Heart left ventricle (tissue), 16 donors: ENCODE measurements around the gene OR6F1. TPM values are rescaled to one million over a fixed set of nuclear protein-coding genes. Genes with fewer than 3 reads are reported as not detected.
"Not testable (repeated sequence)": the region's sequence is repeated elsewhere in the genome, so short reads cannot be mapped to it uniquely, and the experiment has no call there.

Source experiments
- ATAC-seq, 4 donors: fragments of 200-7000 bp; cut with Tn5 transposase; one replicate each; pipeline ENCODE4 v1.9.1; 2020 to 2022; ENCODE audit warnings: moderate library complexity in 4 of 4, mild to moderate bottlenecking in 3 of 4, moderate number of reproducible peaks in 1 of 4
- DNase-seq, 5 donors: peaks; one replicate each; pipeline ENCODE4 v3.0.0-alpha.2; 2020
- H3K27ac ChIP-seq, 12 donors: fragments of 200-600 bp; sonication (generic) in 4 of 12; one replicate each; pipeline versions ENCODE4 v1.5.0 to v1.8.0; 2016 to 2022; ENCODE audit warnings: mild to moderate bottlenecking in 2 of 12
- H3K27me3 ChIP-seq, 9 donors: fragments of 200-600 bp; sonication (generic) in 2 of 9; one replicate each; pipeline versions ENCODE4 v1.5.1 to v1.8.0; 2016 to 2022; ENCODE audit warnings: mild to moderate bottlenecking in 3 of 9
- H3K36me3 ChIP-seq, 9 donors: fragments of 200-600 bp; sonication (generic) in 2 of 9; one replicate each; pipeline versions ENCODE4 v1.5.0 to v1.8.0; 2018 to 2022; ENCODE audit warnings: mild to moderate bottlenecking in 2 of 9
- H3K4me1 ChIP-seq, 12 donors: fragments of 200-600 bp; sonication (generic) in 4 of 12; one replicate each; pipeline versions ENCODE4 v1.5.0 to v1.8.0; 2016 to 2022; ENCODE audit warnings: mild to moderate bottlenecking in 3 of 12
- H3K4me3 ChIP-seq, 12 donors: fragments of 200-600 bp; sonication (generic) in 4 of 12; one replicate each; pipeline versions ENCODE4 v1.5.0 to v1.8.0; 2017 to 2022; ENCODE audit warnings: mild to moderate bottlenecking in 9 of 12, moderate library complexity in 4 of 12
- H3K9me3 ChIP-seq, 12 donors: fragments of 200-600 bp; sonication (generic) in 4 of 12; one replicate each; pipeline versions ENCODE4 v1.5.0 to v1.8.0; 2016 to 2022; ENCODE audit warnings: mild to moderate bottlenecking in 1 of 12
- POLR2A ChIP-seq, 2 donors: fragments of 450-650 bp; IDR thresholded peaks; one replicate each; pipeline ENCODE4 v1.6.1; 2017; ENCODE audit warnings: antibody characterized with exemption in 2 of 2, mild to moderate bottlenecking in 2 of 2, moderate library complexity in 2 of 2
- whole genome bisulfite sequencing, 4 donors: extraction: QIAGEN DNeasy Blood & Tissue Kit in 2 of 4; methylation state at CpG; one replicate each; pipeline versions ENCODE4 v1.1.5 to v1.1.7; 2013 to 2018; 5-methylcytosine and 5-hydroxymethylcytosine counted together
- intact Hi-C, 10 donors: fragments of 100-400 bp; cut with DNase I; formaldehyde crosslinking; loops; one replicate each; pipeline versions ENCODE4 v1.11.1 to v1.14.2; 2022
- polyA plus RNA-seq, 2 donors: library from polyadenylated mRNA; stranded (reverse); fragments of 200-250 nt; gene quantifications; one replicate each; pipeline ENCODE4 v1.2.3, GENCODE V29; 2013
- total RNA-seq, 9 donors: library from RNA; depleted of rRNA in 2 of 9; stranded (reverse); fragments of >200 nt in 2 of 9; fragmentation: NEBNext Ultra II Directional in 3 of 9; extraction: Animal tissue kit (Norgen Biotek cat#: 25700) in 3 of 9; gene quantifications; one replicate each; pipeline versions ENCODE4 v1.1.0 to v1.2.4, GENCODE V29; 2016 to 2023
- TF ChIP-seq, protein P1 (sequence below), 12 donors: fragments of 200-600 bp; sonication (generic) in 4 of 12; IDR thresholded peaks; one replicate each; pipeline versions ENCODE4 v1.5.0 to v1.8.0; 2018 to 2022; ENCODE audit warnings: antibody characterized with exemption in 12 of 12, mild to moderate bottlenecking in 5 of 12
- donor health status: ischemic (EF 13 %, LVEDD 7.1; RV severe dilation, severe dysfunction).
- donor health status: healthy with polysubstance abuse.
- donor health status: DM: no; HTN: yes; CAD: no.
- donor health status: DM: no; HTN: no; CAD: no.
- donor health status: ischemic (EF 25% LVEDD 6.9; RV normal size, moderate dysfunction).
- donor health status: ischemic (EF 25% LVEDD 5.7; RV mildly dilated, moderate dysfunction).
- donor health status: healthy.
- donor health status: DM: yes; HTN: yes; CAD: no.
- donor health status: ischemic (EF 35%, LVEDD 5.7; RV mildly dilated, moderate dysfunction).
- donor health status: nonischemic (EF 11% LVEDD 7.7; RV severe dilation, severe dysfunction).
- donor health status: DM: yes; HTN: yes; CAD: no.
- donor health status: PGD.
- donor health status: ischemic (EF 29% LVEDD 5.4; RV normal size, mild dysfunction).
- donor health status: nonischemic (EF 23%, LVEDD 6.1; RV moderate dilation, normal function).

The OR6F1 gene
- total and polyA plus RNA-seq, 11 donors: not detected

DNA sequence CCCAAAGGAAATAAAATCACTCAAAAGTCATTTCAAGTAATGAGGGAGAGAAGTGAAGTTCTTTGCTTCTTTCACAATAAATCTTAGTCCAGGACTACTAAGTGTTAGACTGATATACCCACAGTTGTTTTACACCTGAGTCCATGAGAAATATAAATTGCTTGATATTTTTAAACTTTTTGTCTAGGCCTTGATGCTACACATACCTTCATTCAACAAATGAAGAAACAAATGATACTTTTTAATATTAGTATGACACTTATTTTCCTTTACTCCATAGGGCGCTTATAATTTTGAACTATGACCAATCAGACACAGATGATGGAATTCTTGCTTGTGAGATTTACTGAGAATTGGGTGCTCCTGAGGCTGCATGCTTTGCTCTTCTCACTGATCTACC, 21.9 kb upstream of the OR6F1 start, which contains the start of gene OR14K1:
OR14K1 (plus strand) TSS at position 301 of the 400 bp plus-strand sequence; CDS start at position 301, 0 bp downstream.
- Histone ChIP-seq H3K27ac (no peak within 1 kb of the TSS), H3K27me3 (no peaks in the 10 kb centered on the region), H3K9me3 (no peaks in the 10 kb centered on the region), H3K36me3 (no peaks in the 10 kb centered on the region), H3K4me3 (no peak within 1 kb of the TSS), H3K4me1 (no peaks in the 10 kb centered on the region)
- ATAC-seq (no peak), DNase-seq (no peak)
- TF ChIP-seq, protein P1, sequence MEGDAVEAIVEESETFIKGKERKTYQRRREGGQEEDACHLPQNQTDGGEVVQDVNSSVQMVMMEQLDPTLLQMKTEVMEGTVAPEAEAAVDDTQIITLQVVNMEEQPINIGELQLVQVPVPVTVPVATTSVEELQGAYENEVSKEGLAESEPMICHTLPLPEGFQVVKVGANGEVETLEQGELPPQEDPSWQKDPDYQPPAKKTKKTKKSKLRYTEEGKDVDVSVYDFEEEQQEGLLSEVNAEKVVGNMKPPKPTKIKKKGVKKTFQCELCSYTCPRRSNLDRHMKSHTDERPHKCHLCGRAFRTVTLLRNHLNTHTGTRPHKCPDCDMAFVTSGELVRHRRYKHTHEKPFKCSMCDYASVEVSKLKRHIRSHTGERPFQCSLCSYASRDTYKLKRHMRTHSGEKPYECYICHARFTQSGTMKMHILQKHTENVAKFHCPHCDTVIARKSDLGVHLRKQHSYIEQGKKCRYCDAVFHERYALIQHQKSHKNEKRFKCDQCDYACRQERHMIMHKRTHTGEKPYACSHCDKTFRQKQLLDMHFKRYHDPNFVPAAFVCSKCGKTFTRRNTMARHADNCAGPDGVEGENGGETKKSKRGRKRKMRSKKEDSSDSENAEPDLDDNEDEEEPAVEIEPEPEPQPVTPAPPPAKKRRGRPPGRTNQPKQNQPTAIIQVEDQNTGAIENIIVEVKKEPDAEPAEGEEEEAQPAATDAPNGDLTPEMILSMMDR (IDR thresholded peaks at IDR 0.05): no peak
- no peak for TF ChIP-seq POLR2A (IDR thresholded peaks at IDR 0.05)
- intact Hi-C loops: loop anchor here in 1 of 10 donors (10.0 kb wide), 1 partner anchor 186 kb away; the partner anchor contains the start of genes OR2AJ1 and OR2T8
- 89 to 93% (median 91%) methylated on average over 1 of the region's 1 CpG for WGBS, 4 donors

DNA sequence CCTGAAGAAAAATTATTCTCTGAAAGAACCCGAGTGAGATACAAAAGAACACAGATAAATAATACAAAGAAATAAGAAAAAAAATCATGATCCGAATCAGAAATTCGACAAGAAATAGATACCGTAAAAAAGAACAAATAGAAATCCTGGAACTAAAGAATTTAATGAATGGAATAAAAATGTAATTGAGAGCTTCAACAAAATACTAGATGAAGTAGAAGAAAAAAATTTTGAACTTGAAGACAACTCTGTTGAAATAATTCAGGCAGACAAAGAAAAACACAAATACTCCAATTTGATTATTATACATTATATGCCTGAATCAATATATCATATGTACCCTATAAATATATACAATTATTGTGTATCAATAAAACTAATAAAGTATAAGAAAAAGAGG, 4.8 kb upstream of the OR6F1 start:
- H3K36me3 ChIP-seq: no peaks in the 10 kb centered on the region
- WGBS, 4 donors: 84 to 92% (median 90%) methylated on average over 4 of the region's 4 CpGs
- no peaks in the 10 kb centered on the region for H3K27me3 ChIP-seq
- peaks cover 0 to 30% (median 13%) of the 10 kb centered on the region in 12 donors for H3K9me3 ChIP-seq
- H3K27ac ChIP-seq: no peak overlapping the region
- ATAC-seq (no peak), DNase-seq (no peak)
- no peak for TF ChIP-seq POLR2A (IDR thresholded peaks at IDR 0.05)
- TF ChIP-seq, protein P1 (IDR thresholded peaks at IDR 0.05): no peak
- H3K4me3 ChIP-seq: no peak overlapping the region
- no peaks in the 10 kb centered on the region for H3K4me1 ChIP-seq
- intact Hi-C loops: no loop called here

DNA sequence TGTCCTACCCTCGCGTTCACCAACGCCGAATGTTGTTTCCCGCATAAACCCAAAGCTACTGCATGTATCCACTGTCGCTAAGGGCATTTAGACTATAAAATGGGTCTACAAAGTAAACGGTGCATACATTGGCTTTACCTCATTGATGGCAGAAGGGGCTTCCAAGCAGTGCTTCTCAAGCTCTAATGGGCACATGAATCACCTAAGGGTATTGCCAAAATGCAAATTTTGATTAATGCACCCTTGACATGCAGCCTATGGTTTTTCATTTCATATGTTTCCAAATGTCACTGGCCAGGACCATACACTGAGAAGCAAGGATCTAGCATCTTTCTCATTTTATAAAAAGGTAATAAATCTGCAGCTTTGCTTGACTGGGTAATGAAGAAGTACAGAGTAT, 2.7 kb downstream of the OR6F1 start:
- DNase-seq (no peak), ATAC-seq (no peak)
- no peaks in the 10 kb centered on the region for H3K4me1 ChIP-seq
- 80 to 96% (median 92%) methylated on average over 7 of the region's 7 CpGs for WGBS, 4 donors
- intact Hi-C loops: no loop called here
- TF ChIP-seq, protein P1 (IDR thresholded peaks at IDR 0.05): no peak
- TF ChIP-seq POLR2A (IDR thresholded peaks at IDR 0.05): no peak
- no peak overlapping the region for H3K4me3 ChIP-seq
- no peaks in the 10 kb centered on the region for H3K27me3 ChIP-seq
- H3K27ac ChIP-seq: no peak overlapping the region
- no peaks in the 10 kb centered on the region for H3K36me3 ChIP-seq
- no peaks in the 10 kb centered on the region for H3K9me3 ChIP-seq

DNA sequence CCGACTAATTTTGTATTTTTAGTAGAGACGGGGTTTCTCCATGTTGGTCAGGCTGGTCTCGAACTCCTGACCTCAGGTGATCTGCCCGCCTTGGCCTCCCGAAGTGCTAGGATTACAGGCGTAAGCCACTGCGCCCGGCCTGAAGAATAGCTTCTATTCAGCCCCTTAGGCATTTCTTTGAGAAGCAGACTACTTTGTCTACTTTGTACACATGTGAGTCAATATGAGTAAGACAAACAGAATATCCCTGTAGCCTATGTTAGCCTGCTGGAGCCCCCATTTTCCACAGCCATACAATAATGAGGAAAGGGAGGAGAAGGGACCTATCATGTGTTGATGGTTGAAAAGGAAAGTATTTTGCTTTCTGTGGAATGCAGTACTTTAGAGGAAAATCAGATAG, 5.8 kb downstream of the OR6F1 start:
- DNase-seq, intact Hi-C loops, H3K4me3 ChIP-seq, ATAC-seq, H3K36me3 ChIP-seq, H3K9me3 ChIP-seq, H3K27ac ChIP-seq, H3K4me1 ChIP-seq, H3K27me3 ChIP-seq: not testable (repeated sequence)
- 90 to 96% (median 93%) methylated on average over 8 of the region's 8 CpGs for WGBS, 4 donors

DNA sequence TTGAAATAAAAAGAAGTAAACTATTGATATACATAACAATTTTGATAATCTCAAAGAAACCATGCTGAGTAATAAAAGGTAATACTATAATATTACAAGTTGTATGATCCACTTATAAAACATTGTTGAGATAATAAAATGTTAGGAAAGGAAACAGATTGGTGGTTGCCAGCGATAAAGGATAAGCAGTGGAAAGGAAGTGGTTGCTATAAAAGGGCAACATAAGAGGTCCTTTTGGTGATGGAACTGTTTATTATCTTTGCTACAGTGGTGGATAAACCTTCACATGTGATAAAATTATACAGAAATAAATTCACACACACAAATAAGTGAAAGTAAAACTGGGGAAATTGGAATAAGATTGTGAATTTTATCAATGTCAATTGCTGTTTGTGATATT, 15.1 kb downstream of the OR6F1 start:
- TF ChIP-seq, protein P1 (IDR thresholded peaks at IDR 0.05): no peak
- TF ChIP-seq POLR2A (IDR thresholded peaks at IDR 0.05): no peak
- 62 to 72% (median 67%) methylated on average over 1 of the region's 1 CpG for WGBS, 4 donors
- Histone ChIP-seq H3K27me3 (no peaks in the 10 kb centered on the region), H3K9me3 (peaks cover 0 to 5% (median 0%) of the 10 kb centered on the region in 12 donors), H3K4me3 (no peak overlapping the region), H3K4me1 (no peaks in the 10 kb centered on the region), H3K36me3 (no peaks in the 10 kb centered on the region), H3K27ac (no peak overlapping the region)
- ATAC-seq (no peak), DNase-seq (no peak)
- intact Hi-C loops: no loop called here
